ENCODE results near the gene NEK10.

The NEK10 gene

GRCh38 chr3:27349832-27350231, 19.4 kb downstream of the NEK10 start:
- TF ChIP-seq CTCF (conservative IDR thresholded peaks at IDR 0.05; ENCODE audit: low read depth, low read length) = no peak
- Histone ChIP-seq H3K4me2 (no peak overlapping the region), H4K20me1 (ENCODE audit: insufficient read depth) (no peaks in the 10 kb centered on the region), H3K27me3 (ENCODE audit: insufficient read depth, low read depth) (no peaks in the 10 kb centered on the region), H3K4me1 (ENCODE audit: low read depth, poor library complexity, severe bottlenecking) (no peaks in the 10 kb centered on the region), H3K27ac (no peak overlapping the region), H3K9ac (no peak overlapping the region), H3K36me3 (ENCODE audit: insufficient read depth) (no peaks in the 10 kb centered on the region), H3K4me3 (IDR thresholded peaks at IDR 0.05; ENCODE audit: insufficient read depth, low read depth, low read length) (no peak overlapping the region), H2AFZ (ENCODE audit: low read depth) (no peak overlapping the region), H3K79me2 (ENCODE audit: insufficient read depth, low read depth) (no peaks in the 10 kb centered on the region)

GRCh38 chr3:27345959-27346865, 23.0 kb downstream of the NEK10 start:
- H2AFZ ChIP-seq (ENCODE audit: low read depth) = no peak overlapping the region
- H4K20me1 ChIP-seq (ENCODE audit: insufficient read depth) = no peaks in the 10 kb centered on the region
- no peak for TF ChIP-seq CTCF (conservative IDR thresholded peaks at IDR 0.05; ENCODE audit: low read depth, low read length)
- H3K4me2 ChIP-seq = no peak overlapping the region
- no peaks in the 10 kb centered on the region for H3K79me2 ChIP-seq (ENCODE audit: insufficient read depth, low read depth)
- H3K9ac ChIP-seq = no peak overlapping the region
- H3K4me1 ChIP-seq (ENCODE audit: low read depth, poor library complexity, severe bottlenecking) = no peaks in the 10 kb centered on the region
- no peak overlapping the region for H3K27ac ChIP-seq
- H3K27me3 ChIP-seq (ENCODE audit: insufficient read depth, low read depth) = no peaks in the 10 kb centered on the region
- no peak overlapping the region for H3K4me3 ChIP-seq (IDR thresholded peaks at IDR 0.05; ENCODE audit: insufficient read depth, low read depth, low read length)
- H3K36me3 ChIP-seq (ENCODE audit: insufficient read depth) = no peaks in the 10 kb centered on the region

- no peak overlapping the region for H3K4me2 ChIP-seq
- no peaks in the 10 kb centered on the region for H4K20me1 ChIP-seq (ENCODE audit: insufficient read depth)
- no peak overlapping the region for H3K9ac ChIP-seq
- H2AFZ ChIP-seq (ENCODE audit: low read depth) = no peak overlapping the region
- H3K36me3 ChIP-seq (ENCODE audit: insufficient read depth) = no peaks in the 10 kb centered on the region
- no peak for TF ChIP-seq CTCF (conservative IDR thresholded peaks at IDR 0.05; ENCODE audit: low read depth, low read length)
- H3K27ac ChIP-seq = no peak overlapping the region
- H3K27me3 ChIP-seq (ENCODE audit: insufficient read depth, low read depth) = no peaks in the 10 kb centered on the region
- no peaks in the 10 kb centered on the region for H3K79me2 ChIP-seq (ENCODE audit: insufficient read depth, low read depth)
- H3K4me3 ChIP-seq (IDR thresholded peaks at IDR 0.05; ENCODE audit: insufficient read depth, low read depth, low read length) = no peak overlapping the region
- no peaks in the 10 kb centered on the region for H3K4me1 ChIP-seq (ENCODE audit: low read depth, poor library complexity, severe bottlenecking)
Measured at GRCh38 chr3:27345493-27345892, 23.7 kb downstream of the NEK10 start.

- Histone ChIP-seq H3K9ac (no peak overlapping the region), H3K4me2 (no peak overlapping the region), H3K4me3 (IDR thresholded peaks at IDR 0.05; ENCODE audit: insufficient read depth, low read depth, low read length) (no peak overlapping the region), H3K4me1 (ENCODE audit: low read depth, poor library complexity, severe bottlenecking) (no peaks in the 10 kb centered on the region), H4K20me1 (ENCODE audit: insufficient read depth) (no peaks in the 10 kb centered on the region), H3K27me3 (ENCODE audit: insufficient read depth, low read depth) (no peaks in the 10 kb centered on the region), H3K79me2 (ENCODE audit: insufficient read depth, low read depth) (no peaks in the 10 kb centered on the region), H2AFZ (ENCODE audit: low read depth) (no peak overlapping the region), H3K36me3 (ENCODE audit: insufficient read depth) (no peaks in the 10 kb centered on the region), H3K27ac (no peak overlapping the region)
- TF ChIP-seq CTCF (conservative IDR thresholded peaks at IDR 0.05; ENCODE audit: low read depth, low read length) = no peak
Measured at GRCh38 chr3:27345045-27345444, 24.1 kb downstream of the NEK10 start.
